IPS DF 19.7 (cell line): ENCODE measurements around the gene PLCG2.
"Not testable (repeated sequence)": the region's sequence is repeated elsewhere in the genome, so short reads cannot be mapped to it uniquely, and the experiment has no call there.

Source experiments
- DNase-seq: peaks from one replicate; pipeline ENCODE4 v3.0.0-alpha.2; 2013; ENCODE audit warnings: low read depth, low spot score

Gene PLCG2

GRCh38 chr16:81877490-81877889 lies 98.4 kb downstream of the PLCG2 start:
- not testable (repeated sequence) for DNase-seq

DNA sequence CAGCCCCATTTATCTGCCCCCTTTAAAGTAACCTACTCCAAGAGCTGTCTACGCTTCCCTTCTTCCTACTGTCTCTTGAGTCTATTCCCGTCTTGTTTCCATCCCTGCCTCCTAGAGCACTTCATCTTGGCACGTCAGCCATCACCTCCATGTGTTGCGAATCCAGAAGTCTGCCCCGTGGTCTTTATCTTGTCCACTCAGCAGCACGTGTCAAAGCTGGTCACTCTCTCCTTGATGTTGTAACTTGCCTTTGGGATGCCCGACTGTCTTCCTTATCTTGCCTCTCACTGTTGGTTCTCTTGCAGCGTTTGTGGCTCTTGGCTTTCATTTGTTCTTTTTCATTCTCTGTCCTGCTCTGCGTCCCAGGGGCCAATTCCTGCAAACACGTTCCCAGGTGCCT lies 99.4 kb downstream of the PLCG2 start:
- no peak for DNase-seq

DNA sequence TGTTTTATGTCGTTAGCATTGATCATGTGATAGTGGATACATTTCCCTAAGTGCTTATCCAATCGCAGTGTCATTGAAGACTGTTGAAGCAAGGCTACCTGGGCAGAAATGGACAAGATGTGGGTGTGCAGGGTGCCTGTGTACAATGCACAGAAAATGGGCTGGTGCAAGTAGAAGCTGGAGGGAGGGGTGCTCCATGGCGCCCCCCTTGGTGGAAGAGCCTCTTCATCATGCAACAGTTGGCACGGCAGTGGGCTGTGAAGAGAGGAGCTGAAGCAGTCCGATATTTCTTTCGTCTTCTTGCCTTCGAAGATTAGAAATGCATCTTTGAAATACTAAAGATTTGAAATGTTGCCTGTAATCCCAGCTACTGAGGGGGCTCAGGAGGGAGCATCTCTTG lies 100.5 kb downstream of the PLCG2 start:
- DNase-seq = no peak

DNA sequence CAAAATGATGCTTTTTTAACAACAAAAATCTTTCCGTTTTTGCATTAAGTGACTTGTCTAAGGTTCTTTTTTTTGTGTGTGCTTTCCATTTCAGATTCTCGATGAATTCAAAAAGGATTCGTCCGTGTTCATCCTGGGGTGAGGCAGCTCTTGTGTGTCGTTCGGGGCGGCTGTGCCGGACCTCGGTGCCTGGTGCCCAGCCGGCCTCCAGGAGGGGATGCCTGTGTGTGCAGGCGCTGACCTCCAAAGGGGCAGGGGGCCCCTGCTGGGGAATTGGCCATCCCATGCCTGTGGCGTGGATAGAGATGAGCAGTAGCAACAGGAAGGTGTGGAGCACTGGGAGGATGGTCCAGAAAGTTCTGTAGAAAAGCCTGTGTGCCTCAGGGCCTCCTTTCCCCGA lies 101.7 kb downstream of the PLCG2 start:
- no peak for DNase-seq

DNA sequence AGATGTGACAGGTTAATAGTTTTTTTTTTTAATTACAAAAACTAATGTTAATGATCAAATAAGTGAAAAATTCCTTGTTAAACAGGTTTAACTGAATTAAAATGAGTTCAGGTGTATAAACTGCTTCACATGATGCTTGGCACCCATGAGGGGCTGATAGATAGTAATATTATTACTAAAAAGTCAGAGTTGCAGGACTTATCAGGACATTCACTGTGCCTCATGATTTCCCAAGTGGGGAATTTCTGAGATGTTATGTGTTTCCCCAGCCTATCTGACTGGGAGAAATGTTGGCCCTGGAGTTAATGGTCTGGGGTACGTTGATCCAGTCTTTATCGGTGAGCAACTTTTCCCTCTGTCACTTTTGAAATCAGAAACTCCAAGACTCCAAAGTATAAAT lies 102.1 kb downstream of the PLCG2 start:
- DNase-seq = no peak

DNA sequence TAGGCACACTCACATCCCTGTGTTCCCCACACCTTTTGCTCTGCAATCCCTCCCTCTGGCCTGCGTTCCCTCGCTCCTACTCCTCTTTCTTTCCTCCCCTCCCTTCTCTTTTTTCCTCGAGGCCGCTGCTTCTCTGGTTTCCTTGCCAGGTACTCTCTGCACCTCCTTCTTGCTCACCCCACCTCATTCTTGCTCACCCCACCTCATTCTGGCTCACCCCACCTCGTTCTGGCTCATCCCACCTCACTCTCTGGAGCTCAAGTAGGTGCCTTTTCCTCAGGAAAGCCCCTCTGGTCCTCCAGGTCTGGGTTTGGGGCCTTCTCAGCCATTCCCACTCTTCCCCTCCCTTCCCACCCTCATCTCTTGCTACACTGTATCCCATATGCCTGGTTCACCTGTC lies 103.5 kb downstream of the PLCG2 start:
- DNase-seq = no peak

DNA sequence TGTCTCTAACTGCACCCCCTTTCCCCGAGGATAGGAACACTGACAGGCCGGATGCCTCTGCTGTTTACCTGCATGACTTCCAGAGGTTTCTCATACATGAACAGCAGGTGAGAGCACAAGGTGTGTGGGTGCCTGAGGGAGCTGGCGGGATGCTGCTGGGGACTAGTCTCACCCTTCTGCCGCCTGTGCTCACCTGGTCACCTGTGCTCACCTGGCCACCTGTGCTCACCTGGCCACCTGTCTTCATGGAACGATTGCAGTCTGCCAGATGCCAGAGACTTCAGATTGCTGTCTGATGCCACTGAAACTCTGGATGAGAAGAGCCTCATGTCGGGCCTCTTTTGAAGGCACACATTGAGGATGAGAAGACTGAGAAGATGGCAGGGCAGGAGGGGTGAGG lies 104.1 kb downstream of the PLCG2 start:
- DNase-seq = no peak

GRCh38 chr16:81885976-81886586 lies 107.0 kb downstream of the PLCG2 start:
- DNase-seq = no peak

GRCh38 chr16:81888520-81889394 lies 109.7 kb downstream of the PLCG2 start:
- no peak for DNase-seq

GRCh38 chr16:81891736-81892364 lies 112.8 kb downstream of the PLCG2 start:
- no peak for DNase-seq

- no peak for DNase-seq
Measured at GRCh38 chr16:81894592-81894991, 115.5 kb downstream of the PLCG2 start.

DNA sequence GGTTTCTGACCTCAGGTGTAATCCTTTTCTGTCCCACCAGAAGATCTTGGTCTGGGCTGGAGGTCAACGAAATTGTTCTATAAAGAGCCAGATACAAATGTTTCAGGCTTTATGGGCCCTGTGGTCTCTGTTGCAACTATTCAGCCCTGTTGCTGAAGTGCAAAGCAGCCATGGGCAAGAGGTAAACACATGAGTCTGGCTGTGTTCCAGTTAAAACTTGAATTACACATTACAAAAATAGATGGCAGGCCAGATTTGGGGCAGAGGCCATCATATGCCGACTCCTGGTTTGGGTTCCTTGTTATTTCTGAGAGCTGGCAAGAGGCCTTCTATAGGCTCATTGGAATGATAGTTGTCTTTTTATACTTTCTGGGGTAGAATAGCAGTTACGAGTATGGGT lies 117.8 kb downstream of the PLCG2 start:
- no peak for DNase-seq

DNA sequence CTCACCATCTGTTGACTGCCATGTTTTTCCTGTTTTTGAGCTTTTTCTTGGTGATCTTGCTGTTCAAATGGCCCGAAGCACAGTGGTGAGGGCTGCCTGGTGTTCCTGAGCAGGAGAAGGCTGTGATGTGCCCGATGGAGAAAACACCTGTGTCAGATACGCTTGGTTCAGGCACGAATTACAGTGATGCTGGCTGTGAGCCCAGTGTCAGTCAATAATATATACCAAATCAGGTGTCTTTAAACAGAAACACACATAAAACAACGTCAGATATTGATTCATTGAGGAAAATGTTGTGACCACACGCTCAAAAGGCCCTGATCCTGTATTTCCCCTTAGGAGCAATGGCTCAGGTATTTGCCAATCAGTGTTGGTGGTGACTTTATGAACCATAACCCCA lies 120.5 kb downstream of the PLCG2 start:
- no peak for DNase-seq

DNA sequence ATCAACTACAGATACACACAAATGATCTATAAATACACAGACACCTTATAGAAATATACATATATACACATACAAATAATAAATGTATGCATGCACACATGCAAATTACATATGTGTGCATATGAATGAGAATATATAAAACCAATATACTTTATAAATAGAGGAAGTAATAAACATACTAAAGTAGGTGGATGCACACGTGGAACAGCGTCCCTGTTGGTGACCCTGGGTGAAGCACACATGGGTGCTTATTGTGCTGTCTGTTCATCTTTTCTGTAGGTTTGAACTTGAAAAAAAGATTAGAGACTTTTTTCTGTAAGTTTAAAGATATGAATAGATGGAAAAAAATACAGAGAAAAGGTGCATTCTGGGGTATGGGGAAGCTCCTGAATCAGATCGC lies 120.9 kb downstream of the PLCG2 start:
- DNase-seq = no peak

- DNase-seq = no peak
Measured at GRCh38 chr16:81900456-81900855, 121.4 kb downstream of the PLCG2 start.

DNA sequence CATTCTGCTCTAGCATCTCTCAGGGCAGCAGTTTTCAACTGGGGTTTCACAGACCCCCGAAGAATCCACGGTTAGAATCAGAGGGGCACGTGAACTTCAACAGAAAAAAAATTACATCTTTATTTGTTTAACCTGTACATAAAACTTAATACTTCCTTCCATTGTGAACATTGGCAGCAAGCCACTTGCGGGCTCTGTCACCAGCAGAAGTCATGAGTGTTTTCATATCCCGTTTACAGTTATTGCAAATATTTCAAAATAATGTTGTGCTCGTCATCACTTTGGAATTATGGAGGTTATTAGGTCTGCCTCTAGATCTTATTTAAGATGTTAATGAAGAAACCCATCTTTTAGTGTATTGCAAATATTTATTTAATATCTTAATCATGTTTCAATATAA lies 122.4 kb downstream of the PLCG2 start:
- DNase-seq = no peak

DNA sequence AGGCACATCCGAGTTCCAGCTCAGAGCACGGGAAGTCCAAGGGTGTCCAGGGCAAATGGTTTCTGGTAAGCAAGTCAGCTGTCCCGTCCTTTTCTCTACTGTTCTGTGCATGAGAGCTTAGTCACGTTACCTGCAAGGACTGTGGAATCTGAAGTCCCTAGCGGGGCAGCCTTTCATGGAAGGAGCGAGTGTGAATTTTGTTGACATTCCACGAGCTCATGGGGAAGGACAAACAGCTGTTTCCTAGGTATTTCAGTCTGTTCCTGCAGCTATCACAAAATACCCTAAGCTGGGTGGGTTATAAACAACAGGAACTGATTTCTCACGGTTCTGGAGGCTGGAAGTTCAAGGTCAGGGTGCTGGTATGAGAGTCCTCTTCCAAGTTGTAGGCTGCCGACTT lies 122.9 kb downstream of the PLCG2 start:
- no peak for DNase-seq

DNA sequence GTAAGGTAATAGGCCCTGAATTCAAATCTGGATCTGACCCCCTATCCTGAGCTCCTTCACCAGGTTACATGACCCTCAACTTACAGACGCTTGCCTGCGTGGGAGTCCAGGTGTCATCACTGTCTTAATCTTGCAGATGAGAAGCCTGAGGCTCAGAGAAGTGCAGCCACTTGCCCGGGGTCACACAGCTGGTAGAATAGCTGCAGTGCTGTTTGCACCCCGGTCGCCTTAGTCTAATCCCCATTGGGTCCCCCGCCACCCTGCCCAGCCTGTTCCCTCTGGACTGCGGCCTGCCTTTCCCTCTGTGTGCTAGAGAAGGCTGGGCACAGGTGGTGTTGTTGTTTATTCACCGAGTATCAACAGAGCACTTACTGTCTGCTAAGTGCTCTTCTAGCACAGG lies 125.2 kb downstream of the PLCG2 start:
- DNase-seq = no peak

DNA sequence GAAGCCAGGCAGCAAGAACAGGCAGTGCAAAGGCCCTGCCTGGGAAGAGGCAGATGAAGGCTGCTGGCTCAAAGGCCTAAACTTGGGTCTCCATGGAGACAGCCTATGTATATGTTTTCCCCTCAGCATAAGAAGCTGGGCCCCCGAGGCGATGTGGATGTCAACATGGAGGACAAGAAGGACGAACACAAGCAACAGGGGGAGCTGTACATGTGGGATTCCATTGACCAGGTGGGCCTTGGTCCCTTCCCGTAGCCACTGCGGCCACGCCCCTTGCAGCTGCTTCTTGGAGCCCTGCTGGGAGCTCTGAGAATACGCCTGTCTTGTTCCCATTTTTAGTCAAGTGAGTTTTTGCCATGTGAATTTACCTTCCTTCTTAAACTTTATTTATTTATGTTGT lies 126.2 kb downstream of the PLCG2 start:
- DNase-seq = no peak

DNA sequence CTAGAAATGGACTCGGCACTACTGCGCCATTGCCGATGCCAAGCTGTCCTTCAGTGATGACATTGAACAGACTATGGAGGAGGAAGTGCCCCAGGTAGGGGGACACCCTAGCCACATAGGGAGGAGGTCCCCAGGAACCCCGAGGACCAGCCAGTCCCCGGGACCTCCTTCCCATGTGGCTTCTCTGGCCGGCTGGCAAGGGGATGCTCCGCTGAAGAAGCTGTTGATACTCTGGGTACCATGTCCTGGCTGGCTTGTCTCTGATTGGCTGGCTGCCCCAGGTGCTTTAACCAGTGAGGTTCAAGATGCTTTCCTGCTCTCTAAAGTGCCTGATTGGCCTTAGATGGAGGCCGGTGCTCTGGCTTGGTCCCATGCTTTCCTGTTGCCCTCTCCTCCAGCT lies 128.6 kb downstream of the PLCG2 start:
- no peak for DNase-seq

- DNase-seq = no peak
Measured at GRCh38 chr16:81908466-81909262, 129.6 kb downstream of the PLCG2 start.

DNA sequence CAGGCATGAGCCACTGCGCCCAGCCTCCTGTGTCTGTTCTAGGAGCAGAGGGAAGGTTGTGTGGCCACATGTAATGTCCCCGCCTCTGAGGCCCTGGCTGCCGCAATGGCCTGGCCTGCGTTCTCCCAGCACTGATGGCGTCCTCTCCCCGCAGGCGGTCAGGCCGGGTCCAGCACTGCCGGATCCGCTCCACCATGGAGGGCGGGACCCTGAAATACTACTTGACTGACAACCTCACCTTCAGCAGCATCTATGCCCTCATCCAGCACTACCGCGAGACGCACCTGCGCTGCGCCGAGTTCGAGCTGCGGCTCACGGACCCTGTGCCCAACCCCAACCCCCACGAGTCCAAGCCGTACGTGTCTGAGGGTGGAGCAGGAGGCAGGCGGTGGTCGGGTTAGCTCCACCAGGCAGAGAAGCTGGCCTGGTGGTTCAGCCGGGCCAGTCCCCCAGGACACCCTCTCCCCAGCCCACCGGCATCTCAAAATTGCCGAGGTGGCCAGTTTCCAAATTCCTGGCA lies 131.3 kb downstream of the PLCG2 start:
- no peak for DNase-seq
